Neutrophil (primary cell): ENCODE results near the gene CDK15.

Experiments used
- H3K27ac ChIP-seq: fragments of 200-600 bp; sonication (generic); 2 replicates; pipeline ENCODE4 v1.5.1; 2016; ENCODE audit warnings: mild to moderate bottlenecking, moderate library complexity
- H3K27me3 ChIP-seq: fragments of 200-600 bp; sonication (generic); 2 replicates; pipeline ENCODE4 v1.6.0; 2016; ENCODE audit warnings: mild to moderate bottlenecking
- H3K36me3 ChIP-seq: fragments of 200-600 bp; sonication (generic); 2 replicates; pipeline ENCODE4 v1.5.1; 2017
- H3K4me1 ChIP-seq, 2 experiments: fragments of 200-600 bp in 1 of 2; sonication (generic) in 1 of 2; 1 replicate in 1 of 2; 2 replicates in 1 of 2; pipeline versions ENCODE4 v1.5.1 to v1.6.1; 2013 to 2016; ENCODE audit warnings: low read depth in 1 of 2, low read length in 1 of 2, mild to moderate bottlenecking in 1 of 2, moderate library complexity in 1 of 2; ENCODE audit not compliant: control insufficient read depth in 1 of 2, insufficient read depth in 1 of 2
- H3K4me3 ChIP-seq, 2 experiments: fragments of 200-600 bp in 1 of 2; sonication (generic) in 1 of 2; 1 replicate in 1 of 2; 2 replicates in 1 of 2; pipeline ENCODE4 v1.5.1; 2013 to 2016; ENCODE audit warnings: low read depth in 1 of 2, low read length in 1 of 2, mild to moderate bottlenecking in 1 of 2, moderate library complexity in 1 of 2
- H3K9me3 ChIP-seq: fragments of 200-600 bp; sonication (generic); 2 replicates; pipeline ENCODE4 v1.5.1; 2016
- TF ChIP-seq, protein P1 (sequence below): fragments of 200-600 bp; sonication (generic); IDR thresholded peaks from 2 replicates; pipeline ENCODE4 v1.5.1; 2016; ENCODE audit warnings: antibody characterized with exemption

Gene CDK15

DNA sequence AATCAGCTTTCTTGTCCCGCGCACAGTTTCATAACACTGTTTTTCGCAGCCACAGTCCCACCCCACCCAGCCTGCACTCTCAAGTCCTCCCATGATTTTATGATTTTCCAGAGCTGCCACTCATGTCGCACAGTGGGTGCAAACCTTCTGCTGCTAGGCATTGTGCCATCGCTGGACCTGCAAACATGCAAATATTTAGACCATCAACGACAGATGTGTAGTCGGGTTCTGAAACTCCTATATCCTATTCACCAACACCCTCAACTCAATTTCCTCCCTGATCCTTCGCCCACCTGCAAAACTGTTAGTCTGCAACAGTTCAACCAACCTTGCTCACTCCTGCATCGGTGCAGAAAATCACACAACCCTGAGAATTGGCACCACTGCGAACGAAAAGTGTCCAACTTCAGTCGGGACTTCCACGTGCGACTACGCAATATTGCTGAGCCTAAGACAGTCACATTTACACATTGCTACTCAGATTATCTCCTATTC, 24.7 kb upstream of the CDK15 start:
- H3K27ac ChIP-seq, result peak overlapping the region; percentile 82

GRCh38 chr2:201784563-201784962, 21.8 kb upstream of the CDK15 start:
- peaks cover 23 to 27% of the 10 kb centered on the region in 2 experiments for H3K4me1 ChIP-seq
- H3K9me3 ChIP-seq, result no peaks in the 10 kb centered on the region
- TF ChIP-seq, protein P1, sequence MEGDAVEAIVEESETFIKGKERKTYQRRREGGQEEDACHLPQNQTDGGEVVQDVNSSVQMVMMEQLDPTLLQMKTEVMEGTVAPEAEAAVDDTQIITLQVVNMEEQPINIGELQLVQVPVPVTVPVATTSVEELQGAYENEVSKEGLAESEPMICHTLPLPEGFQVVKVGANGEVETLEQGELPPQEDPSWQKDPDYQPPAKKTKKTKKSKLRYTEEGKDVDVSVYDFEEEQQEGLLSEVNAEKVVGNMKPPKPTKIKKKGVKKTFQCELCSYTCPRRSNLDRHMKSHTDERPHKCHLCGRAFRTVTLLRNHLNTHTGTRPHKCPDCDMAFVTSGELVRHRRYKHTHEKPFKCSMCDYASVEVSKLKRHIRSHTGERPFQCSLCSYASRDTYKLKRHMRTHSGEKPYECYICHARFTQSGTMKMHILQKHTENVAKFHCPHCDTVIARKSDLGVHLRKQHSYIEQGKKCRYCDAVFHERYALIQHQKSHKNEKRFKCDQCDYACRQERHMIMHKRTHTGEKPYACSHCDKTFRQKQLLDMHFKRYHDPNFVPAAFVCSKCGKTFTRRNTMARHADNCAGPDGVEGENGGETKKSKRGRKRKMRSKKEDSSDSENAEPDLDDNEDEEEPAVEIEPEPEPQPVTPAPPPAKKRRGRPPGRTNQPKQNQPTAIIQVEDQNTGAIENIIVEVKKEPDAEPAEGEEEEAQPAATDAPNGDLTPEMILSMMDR, result no peak
- peaks cover 17% of the 10 kb centered on the region for H3K27me3 ChIP-seq
- no peaks in the 10 kb centered on the region for H3K36me3 ChIP-seq
- no peak overlapping the region for H3K27ac ChIP-seq
- no peak overlapping the region for H3K4me3 ChIP-seq

More for the DNA sequence above, 24.7 kb upstream of the CDK15 start:
- Histone ChIP-seq H3K9me3 (no peaks in the 10 kb centered on the region), H3K27me3 (peaks cover 17% of the 10 kb centered on the region), H3K36me3 (no peaks in the 10 kb centered on the region), H3K4me1 (peaks cover 15 to 19% of the 10 kb centered on the region in 2 experiments), H3K4me3 (peak overlapping the region; percentile 87 to 98)
- TF ChIP-seq, protein P1, result no peak

GRCh38 chr2:201785135-201785534, 21.2 kb upstream of the CDK15 start:
- H3K9me3 ChIP-seq, result no peaks in the 10 kb centered on the region
- H3K27ac ChIP-seq, result no peak overlapping the region
- no peak overlapping the region for H3K4me3 ChIP-seq
- TF ChIP-seq, protein P1, result no peak
- H3K27me3 ChIP-seq, result peaks cover 17% of the 10 kb centered on the region
- H3K4me1 ChIP-seq, result peaks cover 18 to 23% of the 10 kb centered on the region in 2 experiments
- H3K36me3 ChIP-seq, result no peaks in the 10 kb centered on the region

GRCh38 chr2:201786471-201786870, 19.9 kb upstream of the CDK15 start:
- Histone ChIP-seq H3K27ac (no peak overlapping the region), H3K4me1 (peaks cover 10 to 18% of the 10 kb centered on the region in 2 experiments)

DNA sequence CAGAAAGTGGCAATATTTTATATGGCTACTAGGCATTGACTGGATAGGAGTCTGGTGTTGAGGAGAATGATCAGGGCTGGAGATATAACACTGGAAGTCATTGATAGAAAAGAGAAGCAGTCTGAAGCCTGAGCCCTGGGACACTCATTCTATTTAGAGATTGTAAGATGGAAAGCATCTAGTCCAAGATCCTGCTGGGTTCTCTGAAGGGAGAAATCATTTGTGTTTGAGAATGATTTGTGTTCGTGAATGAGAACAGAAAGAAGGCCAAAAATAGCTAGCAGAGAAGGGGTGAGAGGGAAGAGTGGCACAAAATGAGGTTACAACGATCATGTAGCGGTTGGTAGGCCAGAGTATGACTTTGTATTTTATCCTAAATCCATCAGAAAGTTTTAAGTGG, 18.0 kb upstream of the CDK15 start:
- no peak overlapping the region for H3K4me3 ChIP-seq
- peaks cover 5 to 12% of the 10 kb centered on the region in 2 experiments for H3K4me1 ChIP-seq
- H3K27ac ChIP-seq, result no peak overlapping the region
- H3K36me3 ChIP-seq, result no peaks in the 10 kb centered on the region
- TF ChIP-seq, protein P1, result no peak
- H3K27me3 ChIP-seq, result no peaks in the 10 kb centered on the region
- H3K9me3 ChIP-seq, result no peaks in the 10 kb centered on the region

More at GRCh38 chr2:201786471-201786870, 19.9 kb upstream of the CDK15 start:
- Histone ChIP-seq H3K36me3 (no peaks in the 10 kb centered on the region), H3K9me3 (no peaks in the 10 kb centered on the region), H3K4me3 (no peak overlapping the region), H3K27me3 (peaks cover 17% of the 10 kb centered on the region)
- TF ChIP-seq, protein P1, result no peak

DNA sequence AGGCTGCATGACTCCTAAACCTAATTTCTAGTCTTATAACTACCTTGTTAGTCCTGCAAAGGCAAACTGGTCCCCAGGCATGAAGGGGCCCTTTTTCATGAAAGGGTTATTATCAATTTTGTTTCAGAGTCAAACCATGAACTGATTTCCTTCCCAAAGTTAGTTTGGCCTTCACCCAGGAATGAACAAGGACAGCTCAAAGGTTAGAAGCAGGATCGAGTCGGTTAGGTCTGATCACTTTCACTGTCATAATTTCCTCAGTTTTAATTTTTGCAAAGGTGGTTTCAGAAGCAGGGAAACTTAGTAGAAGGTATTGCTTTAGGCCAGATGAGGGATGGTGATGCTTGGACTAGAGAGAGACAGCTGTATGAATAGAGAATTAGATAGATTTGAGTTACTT, 16.9 kb upstream of the CDK15 start:
- H3K36me3 ChIP-seq, result no peaks in the 10 kb centered on the region
- H3K27me3 ChIP-seq, result no peaks in the 10 kb centered on the region
- no peaks in the 10 kb centered on the region for H3K9me3 ChIP-seq
- no peak overlapping the region for H3K4me3 ChIP-seq
- TF ChIP-seq, protein P1, result no peak
- H3K27ac ChIP-seq, result no peak overlapping the region
- H3K4me1 ChIP-seq, result peaks cover 5 to 12% of the 10 kb centered on the region in 2 experiments
